GM23338 (cell line): ENCODE data around the gene RAD52.

ENCODE experiments used
- CREB1 ChIP-seq: fragments of 250-450 bp; sonication (Bioruptor Pico); IDR thresholded peaks from 2 replicates; pipeline ENCODE4 v1.5.0; 2020; ENCODE audit warnings: low read depth, mild to moderate bottlenecking, moderate library complexity
- EZH2 ChIP-seq: fragments of 200-600 bp; sonication (generic); IDR thresholded peaks from one replicate; pipeline ENCODE4 v1.8.0; 2017; ENCODE audit warnings: antibody characterized with exemption, mild to moderate bottlenecking, low read depth; ENCODE audit not compliant: unreplicated experiment
- EZH2phosphoT487 ChIP-seq: fragments of 200-600 bp; sonication (generic); IDR thresholded peaks from one replicate; pipeline ENCODE4 v1.8.1; 2018; ENCODE audit warnings: antibody characterized with exemption; ENCODE audit not compliant: unreplicated experiment
- JUNB ChIP-seq: IDR thresholded peaks from one replicate; pipeline ENCODE4 v1.6.1; 2016; ENCODE audit warnings: antibody characterized with exemption; ENCODE audit not compliant: unreplicated experiment
- POLR2AphosphoS5 ChIP-seq: IDR thresholded peaks from 2 replicates; pipeline ENCODE4 v1.6.1; 2016; ENCODE audit warnings: antibody characterized with exemption, low read depth
- STAT1 ChIP-seq: IDR thresholded peaks from one replicate; pipeline ENCODE4 v1.6.1; 2016; ENCODE audit warnings: antibody characterized with exemption; ENCODE audit not compliant: unreplicated experiment
- ZNF114 ChIP-seq: fragments of 250-450 bp; sonication (Bioruptor Pico); IDR thresholded peaks from 2 replicates; pipeline ENCODE4 v1.5.0; 2020; ENCODE audit warnings: mild to moderate bottlenecking, moderate library complexity
- ZNF331 ChIP-seq: fragments of 250-450 bp; sonication (Bioruptor Pico); IDR thresholded peaks from 2 replicates; pipeline ENCODE4 v1.5.0; 2020; ENCODE audit warnings: low read depth, mild to moderate bottlenecking, moderate library complexity
- TF ChIP-seq, protein P1 (sequence below), 2 experiments: fragments of 200-600 bp in 1 of 2; sonication (generic) in 1 of 2; conservative IDR thresholded peaks; 2 replicates each; pipeline versions ENCODE4 v1.5.1 to v1.6.1; 2016 to 2017; ENCODE audit warnings: antibody characterized with exemption in 2 of 2, low read depth in 2 of 2, mild to moderate bottlenecking in 2 of 2, moderate library complexity in 1 of 2
- TF ChIP-seq, protein P2 (sequence below): IDR thresholded peaks from one replicate; pipeline ENCODE4 v1.6.1; 2018; ENCODE audit warnings: antibody characterized with exemption; ENCODE audit not compliant: unreplicated experiment
- TF ChIP-seq, protein P3 (sequence below): IDR thresholded peaks from 2 replicates; pipeline ENCODE4 v1.6.1; 2016; ENCODE audit warnings: antibody characterized with exemption

DNA sequence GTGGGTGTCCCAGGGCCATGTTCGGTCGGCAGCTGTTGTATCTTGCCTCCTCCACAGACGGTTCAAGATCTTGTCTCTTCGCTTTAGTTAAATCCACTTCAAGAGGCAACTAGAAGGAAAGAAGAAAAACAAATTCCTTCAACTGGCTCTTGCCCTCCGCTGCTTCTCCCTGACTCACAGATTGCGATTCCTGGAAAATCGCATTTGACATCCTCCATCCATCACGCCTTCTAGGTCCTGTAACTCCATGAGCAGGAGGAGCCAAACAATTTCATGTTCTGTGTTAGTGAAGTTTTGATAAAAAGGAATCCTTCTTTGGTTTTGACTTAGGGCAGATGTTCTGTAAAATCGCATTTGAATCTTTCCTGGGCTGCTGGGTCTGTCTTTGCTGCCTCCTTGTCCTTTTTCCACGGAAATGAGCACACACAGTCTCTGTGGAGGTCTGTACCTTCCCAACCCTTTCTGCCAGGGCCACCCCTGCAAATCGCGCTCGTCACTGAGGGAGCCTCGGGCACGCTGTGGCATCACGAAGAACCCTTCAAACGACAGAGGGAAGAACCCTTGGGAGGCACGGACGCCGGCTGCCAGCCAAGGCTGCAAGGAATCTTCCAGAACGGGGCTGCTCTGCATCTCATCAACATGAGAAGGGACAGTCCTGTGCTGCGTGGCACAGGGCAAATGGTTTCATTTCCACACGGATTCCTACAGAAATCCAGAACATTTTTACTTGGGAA is 32.6 kb downstream of the RAD52 start:
- TF ChIP-seq, protein P1, sequence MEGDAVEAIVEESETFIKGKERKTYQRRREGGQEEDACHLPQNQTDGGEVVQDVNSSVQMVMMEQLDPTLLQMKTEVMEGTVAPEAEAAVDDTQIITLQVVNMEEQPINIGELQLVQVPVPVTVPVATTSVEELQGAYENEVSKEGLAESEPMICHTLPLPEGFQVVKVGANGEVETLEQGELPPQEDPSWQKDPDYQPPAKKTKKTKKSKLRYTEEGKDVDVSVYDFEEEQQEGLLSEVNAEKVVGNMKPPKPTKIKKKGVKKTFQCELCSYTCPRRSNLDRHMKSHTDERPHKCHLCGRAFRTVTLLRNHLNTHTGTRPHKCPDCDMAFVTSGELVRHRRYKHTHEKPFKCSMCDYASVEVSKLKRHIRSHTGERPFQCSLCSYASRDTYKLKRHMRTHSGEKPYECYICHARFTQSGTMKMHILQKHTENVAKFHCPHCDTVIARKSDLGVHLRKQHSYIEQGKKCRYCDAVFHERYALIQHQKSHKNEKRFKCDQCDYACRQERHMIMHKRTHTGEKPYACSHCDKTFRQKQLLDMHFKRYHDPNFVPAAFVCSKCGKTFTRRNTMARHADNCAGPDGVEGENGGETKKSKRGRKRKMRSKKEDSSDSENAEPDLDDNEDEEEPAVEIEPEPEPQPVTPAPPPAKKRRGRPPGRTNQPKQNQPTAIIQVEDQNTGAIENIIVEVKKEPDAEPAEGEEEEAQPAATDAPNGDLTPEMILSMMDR (conservative IDR thresholded peaks at IDR 0.05; ENCODE audit: low read depth in 2 of 2): no peak
- TF ChIP-seq EZH2: no peak
- no peak for TF ChIP-seq POLR2AphosphoS5
- TF ChIP-seq STAT1: no peak
- TF ChIP-seq, protein P2, sequence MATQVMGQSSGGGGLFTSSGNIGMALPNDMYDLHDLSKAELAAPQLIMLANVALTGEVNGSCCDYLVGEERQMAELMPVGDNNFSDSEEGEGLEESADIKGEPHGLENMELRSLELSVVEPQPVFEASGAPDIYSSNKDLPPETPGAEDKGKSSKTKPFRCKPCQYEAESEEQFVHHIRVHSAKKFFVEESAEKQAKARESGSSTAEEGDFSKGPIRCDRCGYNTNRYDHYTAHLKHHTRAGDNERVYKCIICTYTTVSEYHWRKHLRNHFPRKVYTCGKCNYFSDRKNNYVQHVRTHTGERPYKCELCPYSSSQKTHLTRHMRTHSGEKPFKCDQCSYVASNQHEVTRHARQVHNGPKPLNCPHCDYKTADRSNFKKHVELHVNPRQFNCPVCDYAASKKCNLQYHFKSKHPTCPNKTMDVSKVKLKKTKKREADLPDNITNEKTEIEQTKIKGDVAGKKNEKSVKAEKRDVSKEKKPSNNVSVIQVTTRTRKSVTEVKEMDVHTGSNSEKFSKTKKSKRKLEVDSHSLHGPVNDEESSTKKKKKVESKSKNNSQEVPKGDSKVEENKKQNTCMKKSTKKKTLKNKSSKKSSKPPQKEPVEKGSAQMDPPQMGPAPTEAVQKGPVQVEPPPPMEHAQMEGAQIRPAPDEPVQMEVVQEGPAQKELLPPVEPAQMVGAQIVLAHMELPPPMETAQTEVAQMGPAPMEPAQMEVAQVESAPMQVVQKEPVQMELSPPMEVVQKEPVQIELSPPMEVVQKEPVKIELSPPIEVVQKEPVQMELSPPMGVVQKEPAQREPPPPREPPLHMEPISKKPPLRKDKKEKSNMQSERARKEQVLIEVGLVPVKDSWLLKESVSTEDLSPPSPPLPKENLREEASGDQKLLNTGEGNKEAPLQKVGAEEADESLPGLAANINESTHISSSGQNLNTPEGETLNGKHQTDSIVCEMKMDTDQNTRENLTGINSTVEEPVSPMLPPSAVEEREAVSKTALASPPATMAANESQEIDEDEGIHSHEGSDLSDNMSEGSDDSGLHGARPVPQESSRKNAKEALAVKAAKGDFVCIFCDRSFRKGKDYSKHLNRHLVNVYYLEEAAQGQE: no peak
- no peak for TF ChIP-seq ZNF114 (CRISPR knock-in tag)
- no peak for TF ChIP-seq CREB1
- TF ChIP-seq JUNB: no peak
- TF ChIP-seq EZH2phosphoT487: no peak
- no peak for TF ChIP-seq ZNF331 (CRISPR knock-in tag)
- TF ChIP-seq, protein P3, sequence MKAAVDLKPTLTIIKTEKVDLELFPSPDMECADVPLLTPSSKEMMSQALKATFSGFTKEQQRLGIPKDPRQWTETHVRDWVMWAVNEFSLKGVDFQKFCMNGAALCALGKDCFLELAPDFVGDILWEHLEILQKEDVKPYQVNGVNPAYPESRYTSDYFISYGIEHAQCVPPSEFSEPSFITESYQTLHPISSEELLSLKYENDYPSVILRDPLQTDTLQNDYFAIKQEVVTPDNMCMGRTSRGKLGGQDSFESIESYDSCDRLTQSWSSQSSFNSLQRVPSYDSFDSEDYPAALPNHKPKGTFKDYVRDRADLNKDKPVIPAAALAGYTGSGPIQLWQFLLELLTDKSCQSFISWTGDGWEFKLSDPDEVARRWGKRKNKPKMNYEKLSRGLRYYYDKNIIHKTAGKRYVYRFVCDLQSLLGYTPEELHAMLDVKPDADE: no peak
